HL-60/S4 treated with phorbol 12-myristate 13-acetate at 8.2 ng/mL for 4 days and 3 days (cell line): ENCODE results near the gene ZNF573.
"Not testable (repeated sequence)": the region's sequence is repeated elsewhere in the genome, so short reads cannot be mapped to it uniquely, and the experiment has no call there.

Experiments
- in situ Hi-C: fragments of 300-500 bp; cut with MboI; formaldehyde crosslinking; loops from 2 replicates; pipeline ENCODE4 v1.15.0; 2022; ENCODE audit warnings: low sequenced_read_pairs

ZNF573 gene

GRCh38 chr19:37779127-37780005, at the start of gene ZNF573:
ZNF573 (minus strand) TSS chr19:37779586; CDS start chr19:37773729, 5,857 bp downstream.
- in situ Hi-C loops: no loop called here

DNA sequence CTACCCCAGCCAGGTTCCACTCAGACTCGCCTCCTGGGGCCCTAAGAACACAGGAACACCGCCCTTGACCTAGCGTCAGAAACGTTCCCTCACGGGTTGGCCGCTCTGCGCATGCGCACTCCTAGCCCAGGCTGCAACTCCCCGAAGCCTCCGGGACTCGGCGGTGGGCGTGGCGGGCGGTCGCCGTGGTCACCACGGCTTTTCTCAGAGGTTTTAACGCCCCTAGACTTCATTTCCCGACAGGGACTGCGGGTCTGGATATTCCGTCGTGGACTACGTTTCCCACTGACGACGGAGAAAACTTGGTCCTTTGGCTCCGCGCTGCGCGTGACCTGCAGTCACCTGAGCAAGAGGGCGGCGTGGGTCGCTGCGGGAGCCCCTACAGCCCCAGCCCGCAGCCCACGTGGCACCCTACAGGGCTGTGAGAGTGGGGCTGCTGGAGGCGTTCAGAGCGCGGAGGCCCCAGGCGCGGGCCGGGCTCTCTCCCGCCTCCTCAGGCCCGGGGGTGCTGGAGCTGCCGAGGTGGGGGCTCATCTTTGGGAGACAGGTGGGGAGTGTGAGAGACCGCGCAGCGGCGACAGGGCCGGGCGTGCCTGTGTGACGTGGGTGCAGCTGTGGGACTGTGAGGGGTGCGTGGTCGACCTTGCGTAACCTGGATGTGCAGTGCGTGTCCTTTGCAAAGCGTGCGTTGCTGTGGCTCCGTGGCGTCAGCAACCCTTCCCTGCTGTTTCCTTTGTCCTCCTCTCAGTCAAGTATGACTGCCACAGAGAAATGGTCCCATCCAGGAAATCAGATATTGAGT, 38.0 kb upstream of the ZNF573 start:
- in situ Hi-C loops: no loop called here

DNA sequence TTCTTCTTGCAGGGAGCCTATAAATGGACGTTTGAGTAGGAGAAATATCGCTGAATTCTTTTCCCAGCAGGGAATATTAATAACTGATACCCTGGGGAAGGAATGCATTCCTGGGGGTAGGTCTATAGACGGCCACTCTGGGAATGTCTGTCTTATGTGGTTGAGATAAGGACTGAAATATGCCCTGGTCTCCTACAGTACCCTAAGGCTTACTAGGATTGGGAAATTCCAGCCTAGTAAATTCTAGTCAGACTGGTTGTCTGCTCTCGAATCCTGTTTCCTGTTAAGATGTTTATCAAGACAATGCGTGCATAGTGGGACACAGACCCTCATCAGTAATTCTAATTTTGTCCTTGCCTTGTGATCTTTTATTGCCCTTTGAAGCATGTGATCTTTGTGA, 36.2 kb upstream of the ZNF573 start:
- in situ Hi-C loops: not testable (repeated sequence)

- in situ Hi-C loops: no loop called here
Observed at GRCh38 chr19:37813340-37813739, 34.0 kb upstream of the ZNF573 start.

- in situ Hi-C loops: no loop called here
Observed at GRCh38 chr19:37809366-37809765, 30.0 kb upstream of the ZNF573 start.

DNA sequence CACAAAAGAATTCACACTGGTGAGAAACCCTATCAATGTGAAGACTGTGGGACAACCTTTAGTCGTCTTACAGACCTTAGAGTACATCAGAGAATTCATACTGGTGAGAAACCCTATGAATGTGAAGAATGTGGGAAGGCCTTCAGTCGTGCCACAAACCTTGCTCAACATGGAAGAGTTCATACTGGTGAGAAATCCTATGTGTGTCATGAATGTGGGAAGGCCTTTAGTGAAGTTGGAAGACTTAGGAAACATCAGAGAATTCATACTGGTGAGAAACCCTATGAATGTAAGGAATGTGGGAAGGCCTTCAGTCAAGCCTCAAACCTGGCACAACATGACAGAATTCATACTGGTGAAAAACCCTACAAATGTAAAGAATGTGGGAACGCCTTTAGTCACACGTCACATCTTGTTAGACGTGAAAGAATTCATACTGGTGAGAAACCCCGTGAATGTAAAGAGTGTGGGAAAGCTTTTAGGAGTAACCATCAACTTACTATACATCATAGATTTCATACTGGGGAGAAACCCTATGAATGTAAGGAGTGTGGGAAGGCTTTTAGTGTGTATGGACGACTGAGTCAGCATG, 24.0 kb upstream of the ZNF573 start:
- in situ Hi-C loops: no loop called here

- in situ Hi-C loops: no loop called here
Observed at GRCh38 chr19:37790244-37790925, 11.0 kb upstream of the ZNF573 start.

DNA sequence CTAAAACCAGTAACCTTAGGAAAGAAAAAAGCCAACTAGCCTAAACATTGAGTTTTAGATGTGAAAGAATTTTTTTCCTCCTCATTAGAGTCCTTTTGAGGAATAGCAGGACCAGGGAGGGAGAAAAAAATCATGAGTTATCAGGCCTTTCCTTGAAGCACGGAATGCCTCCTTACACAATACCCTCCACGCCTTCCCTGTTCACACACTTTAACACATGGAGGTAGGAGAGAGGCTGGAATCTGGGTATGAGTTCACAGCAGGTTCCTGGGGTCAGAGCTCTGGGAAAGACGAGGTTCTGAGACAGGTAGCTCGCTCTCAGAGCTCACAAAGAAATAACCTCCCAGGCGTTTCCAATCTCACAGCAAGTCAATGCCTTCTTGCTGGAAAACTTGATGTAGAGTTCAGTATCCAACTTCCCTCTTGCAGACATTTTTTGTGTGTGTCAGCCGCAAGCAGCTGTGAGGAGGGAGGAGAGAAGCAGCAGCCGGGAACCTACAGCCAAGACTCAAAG, 716 bp downstream of the ZNF573 start:
- in situ Hi-C loops: no loop called here

- in situ Hi-C loops: no loop called here
Observed at GRCh38 chr19:37770985-37771384, 8.4 kb downstream of the ZNF573 start.

- in situ Hi-C loops: no loop called here
Observed at GRCh38 chr19:37763488-37763887, 15.9 kb downstream of the ZNF573 start.

- in situ Hi-C loops: not testable (repeated sequence)
Observed at GRCh38 chr19:37757683-37758082, 21.7 kb downstream of the ZNF573 start.

DNA sequence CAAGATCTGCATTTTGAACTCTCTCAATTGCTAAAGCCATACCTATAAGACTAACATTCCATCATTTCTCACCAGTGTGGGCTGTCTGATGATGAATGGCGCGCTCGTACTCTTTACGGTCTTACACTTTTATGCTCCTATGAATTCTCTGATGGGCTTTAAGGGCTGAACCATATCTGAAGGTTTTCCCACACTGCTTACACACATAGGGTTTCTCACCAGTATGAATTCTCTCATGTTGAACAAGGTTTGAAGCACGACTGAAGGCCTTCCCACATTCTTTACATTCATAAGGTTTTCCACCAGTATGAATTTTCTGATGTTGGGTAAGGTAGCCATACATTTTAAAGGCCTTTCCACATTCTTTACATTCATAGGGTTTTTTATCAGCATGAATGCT, 41.0 kb downstream of the ZNF573 start:
- in situ Hi-C loops: no loop called here

DNA sequence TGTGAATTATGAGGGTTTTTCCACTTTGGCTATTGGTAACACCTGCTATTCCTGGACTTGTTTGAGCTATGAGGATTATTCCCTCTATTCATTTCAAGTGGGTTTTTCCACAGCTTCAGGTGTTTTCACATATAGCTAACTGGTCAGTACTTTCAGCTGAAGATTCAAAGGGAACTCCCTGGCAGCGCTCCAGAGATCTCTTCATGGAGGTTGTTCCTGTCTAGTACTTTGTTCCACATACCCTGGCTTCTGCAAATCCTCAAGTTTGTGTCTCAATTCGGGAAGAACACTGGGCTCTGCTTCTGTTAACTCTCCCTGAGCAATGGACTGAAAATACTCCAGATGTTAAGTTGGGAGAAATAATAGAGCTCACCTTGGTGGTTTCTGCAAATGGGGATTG, 54.2 kb downstream of the ZNF573 start:
- in situ Hi-C loops: no loop called here

DNA sequence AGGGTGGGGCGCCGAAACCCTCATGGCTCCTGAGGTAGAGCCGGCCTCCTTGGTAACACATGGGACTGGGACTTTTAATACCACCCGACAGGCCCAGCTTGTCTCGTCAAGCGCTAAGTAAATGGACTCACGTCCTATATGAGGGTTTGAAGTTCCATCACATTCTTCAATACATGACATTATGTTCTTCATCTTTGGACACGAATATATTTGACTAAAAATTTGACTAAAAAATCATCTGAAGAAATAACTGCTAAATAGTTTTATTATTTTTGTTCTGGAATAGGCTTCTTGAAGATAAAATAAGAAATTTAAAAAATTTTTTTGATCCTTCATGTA, 59.5 kb downstream of the ZNF573 start:
- in situ Hi-C loops: no loop called here

GRCh38 chr19:37719111-37719926, 60.1 kb downstream of the ZNF573 start, which contains the start of gene ZNF607:
ZNF607 (minus strand) TSS chr19:37719761; CDS start chr19:37711618, 8,143 bp downstream.
- in situ Hi-C loops: no loop called here

DNA sequence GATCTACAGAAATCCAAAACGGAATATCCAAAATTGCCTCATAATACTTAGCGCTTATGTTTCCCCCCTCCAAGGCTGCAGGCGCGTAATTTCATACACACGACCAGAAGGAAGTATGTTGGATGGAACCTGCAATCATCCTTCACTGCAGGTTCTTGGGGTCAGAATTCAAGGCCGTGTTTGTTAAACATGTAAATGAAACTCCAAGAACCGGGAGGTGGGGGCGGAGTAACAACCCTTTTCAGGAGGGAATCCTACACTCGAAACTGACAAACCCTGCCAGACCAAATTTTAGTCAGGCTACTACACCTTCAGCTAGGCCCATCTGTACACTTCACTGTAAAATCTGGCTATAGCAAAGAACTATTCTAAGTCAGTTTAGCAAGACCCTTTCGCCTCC, 61.1 kb downstream of the ZNF573 start:
- in situ Hi-C loops: no loop called here

DNA sequence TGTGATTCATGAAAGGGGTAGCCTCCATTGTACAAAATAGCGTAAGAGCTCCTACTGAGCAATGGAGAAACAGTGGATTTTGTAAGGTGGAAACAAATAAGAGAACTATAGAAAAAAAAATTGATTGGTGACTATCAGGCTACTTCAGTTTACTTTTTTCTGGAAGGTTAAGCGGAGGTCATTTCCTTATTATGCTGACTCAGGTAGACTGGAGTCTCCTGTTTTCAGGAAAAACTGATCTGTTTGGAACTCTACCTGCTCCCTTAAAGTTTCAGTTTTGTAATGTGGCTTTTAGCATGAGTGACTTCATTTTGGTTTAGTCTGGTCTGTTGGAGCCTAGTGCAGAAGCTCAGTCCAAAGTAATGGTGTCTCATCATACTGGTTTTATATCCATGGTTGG, 63.2 kb downstream of the ZNF573 start:
- in situ Hi-C loops: no loop called here

DNA sequence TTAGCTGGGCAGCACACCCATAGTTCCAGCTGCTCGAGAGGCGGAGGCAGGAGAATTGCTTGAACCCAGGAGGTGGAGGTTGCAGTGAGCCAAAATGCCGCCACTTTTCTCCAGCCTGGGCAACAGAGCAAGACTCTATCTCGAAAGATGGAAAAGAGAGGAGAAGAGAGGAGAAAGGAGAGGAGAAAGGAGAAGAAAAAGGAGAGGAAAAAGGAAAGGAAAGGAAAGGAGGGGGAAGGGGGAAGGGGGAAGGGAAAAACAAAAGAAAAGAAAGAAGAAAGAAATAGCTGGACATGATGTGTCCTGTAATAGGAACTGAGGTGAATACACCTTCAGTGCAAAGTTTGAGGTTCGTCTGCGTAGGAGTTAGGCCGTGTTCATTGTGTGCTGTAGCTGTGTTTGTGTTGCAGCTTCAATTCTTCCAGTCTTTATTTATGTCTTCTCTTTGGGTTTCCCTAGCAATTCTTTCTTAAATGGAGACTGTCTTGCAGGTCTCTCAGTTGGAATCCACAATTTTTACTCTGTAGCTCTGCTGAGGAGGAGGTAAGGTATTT, 73.3 kb downstream of the ZNF573 start:
- in situ Hi-C loops: no loop called here

- in situ Hi-C loops: no loop called here
Observed at GRCh38 chr19:37699057-37699456, 80.3 kb downstream of the ZNF573 start.

DNA sequence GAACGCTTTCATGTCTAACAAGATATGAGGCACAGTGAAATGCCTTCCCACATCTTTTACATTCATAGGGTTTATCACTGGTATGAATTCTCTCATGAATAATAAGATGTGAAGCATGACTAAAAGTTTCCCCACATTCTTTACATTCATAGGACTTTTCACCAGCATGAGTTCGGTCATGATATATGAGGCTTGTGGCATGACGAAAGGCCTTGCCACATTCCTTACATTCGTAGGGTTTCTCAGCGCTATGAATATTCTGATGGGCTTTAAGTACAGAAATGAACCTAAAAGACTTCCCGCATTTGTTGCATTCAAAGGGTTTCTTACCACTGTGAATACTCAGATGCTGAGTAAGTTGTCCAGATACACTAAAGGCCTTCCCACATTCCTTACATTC, 81.2 kb downstream of the ZNF573 start:
- in situ Hi-C loops: no loop called here
